ENCODE measurements around the gene THEM4.

Gene THEM4

DNA sequence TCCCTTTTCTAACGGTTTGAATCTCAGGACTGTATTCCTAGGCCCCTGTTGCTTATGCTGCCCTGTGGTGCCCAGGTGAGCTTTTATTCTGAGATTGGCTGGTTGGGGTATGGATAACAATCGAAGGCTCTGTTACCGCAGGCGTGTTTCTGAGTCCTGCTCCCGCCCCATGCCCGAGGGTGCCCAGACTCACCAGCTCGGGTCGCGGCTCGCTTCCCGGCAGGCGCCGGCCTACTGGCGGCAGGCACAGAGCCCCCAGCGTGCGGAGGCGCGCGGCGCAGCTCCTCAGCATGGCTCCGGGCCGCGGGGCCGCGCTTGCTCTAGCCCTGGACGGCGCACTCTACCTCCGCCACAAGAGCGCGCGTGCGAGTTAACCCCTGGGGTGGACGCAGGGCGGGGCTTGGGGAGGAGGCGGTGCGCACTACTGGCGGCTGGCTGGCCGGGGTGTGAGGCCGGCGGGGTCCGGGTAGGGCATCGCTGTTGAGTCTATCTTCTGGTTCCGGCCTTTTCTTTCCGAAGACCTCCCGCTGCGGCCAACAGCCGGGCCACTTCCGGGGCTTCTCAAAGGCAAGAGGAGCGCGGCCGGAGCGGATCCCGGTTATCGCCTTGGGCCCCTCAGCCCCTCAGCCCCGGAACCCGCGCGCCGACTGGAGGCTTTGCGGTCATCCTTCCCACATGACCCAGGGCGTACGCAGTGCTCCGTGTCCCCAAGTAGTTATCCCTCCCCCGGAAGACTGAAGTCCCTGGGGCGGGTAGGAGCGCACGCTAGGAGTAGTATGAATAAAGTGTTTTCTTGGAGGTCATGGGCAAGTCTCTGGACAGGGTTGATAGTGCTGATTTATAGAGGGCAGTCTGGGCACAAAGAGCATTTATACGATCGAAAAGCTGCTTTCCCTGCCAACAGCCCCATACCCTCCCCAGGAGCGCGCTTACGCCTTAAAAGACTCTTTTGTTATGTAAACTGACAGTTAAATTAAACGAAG, at the start of gene THEM4:
THEM4 (minus strand) TSS at position 345 of the 983 bp plus-strand sequence; CDS start at position 292, 53 bp downstream.
- TF ChIP-seq GATA2 (IDR thresholded peaks at IDR 0.05; ENCODE audit: low read depth, low read length) (peak; percentile 83), GATA3 (IDR thresholded peaks at IDR 0.05; ENCODE audit: low read depth, low read length) (no peak)

DNA sequence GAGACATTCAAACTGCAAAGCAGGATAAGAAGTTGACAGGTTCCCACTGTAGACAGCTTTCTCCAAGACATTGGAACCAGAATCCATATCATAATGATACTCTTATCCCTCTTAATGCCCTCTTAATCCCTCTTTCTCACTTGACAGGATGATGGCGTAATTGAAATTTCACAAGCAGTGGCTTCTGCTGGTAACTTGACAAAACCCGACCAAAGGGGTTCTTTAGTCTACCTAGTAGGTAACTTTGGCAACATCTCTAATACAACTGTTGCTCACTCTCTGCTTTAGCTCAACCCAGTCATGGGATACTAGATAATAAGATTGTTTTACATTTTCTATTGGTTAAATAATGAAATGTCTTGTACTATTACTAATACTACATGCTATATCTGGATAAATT, 49.6 kb upstream of the THEM4 start:
- no peak for TF ChIP-seq GATA2 (IDR thresholded peaks at IDR 0.05; ENCODE audit: low read depth, low read length)
- no peak for TF ChIP-seq GATA3 (IDR thresholded peaks at IDR 0.05; ENCODE audit: low read depth, low read length)

DNA sequence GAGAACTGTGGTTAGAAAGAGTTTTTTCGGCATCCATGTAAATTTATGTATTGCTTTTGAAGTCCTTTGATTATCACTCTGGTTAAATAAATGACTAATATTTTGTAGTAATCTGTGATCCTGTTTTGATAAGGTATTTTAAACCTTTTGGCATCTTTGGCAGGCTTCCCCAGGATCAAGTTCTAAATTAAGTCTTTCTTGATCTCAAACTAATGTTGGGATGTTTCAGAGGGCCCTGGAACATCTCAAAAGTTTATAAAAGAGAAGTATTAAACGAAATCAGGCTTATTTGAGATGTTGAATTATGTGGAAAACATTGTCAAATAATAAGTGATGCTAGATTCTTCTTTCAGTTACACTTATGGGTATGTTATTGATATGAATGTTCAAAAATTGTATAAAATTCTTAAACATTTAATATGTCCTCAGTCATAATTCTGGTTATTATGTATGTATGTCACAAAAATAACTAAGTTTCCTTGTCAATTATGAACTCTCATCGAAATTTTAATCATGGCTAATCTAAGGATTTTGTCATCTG, 47.7 kb upstream of the THEM4 start:
- TF ChIP-seq GATA2 (IDR thresholded peaks at IDR 0.05; ENCODE audit: low read depth, low read length) (no peak), GATA3 (IDR thresholded peaks at IDR 0.05; ENCODE audit: low read depth, low read length) (no peak)

DNA sequence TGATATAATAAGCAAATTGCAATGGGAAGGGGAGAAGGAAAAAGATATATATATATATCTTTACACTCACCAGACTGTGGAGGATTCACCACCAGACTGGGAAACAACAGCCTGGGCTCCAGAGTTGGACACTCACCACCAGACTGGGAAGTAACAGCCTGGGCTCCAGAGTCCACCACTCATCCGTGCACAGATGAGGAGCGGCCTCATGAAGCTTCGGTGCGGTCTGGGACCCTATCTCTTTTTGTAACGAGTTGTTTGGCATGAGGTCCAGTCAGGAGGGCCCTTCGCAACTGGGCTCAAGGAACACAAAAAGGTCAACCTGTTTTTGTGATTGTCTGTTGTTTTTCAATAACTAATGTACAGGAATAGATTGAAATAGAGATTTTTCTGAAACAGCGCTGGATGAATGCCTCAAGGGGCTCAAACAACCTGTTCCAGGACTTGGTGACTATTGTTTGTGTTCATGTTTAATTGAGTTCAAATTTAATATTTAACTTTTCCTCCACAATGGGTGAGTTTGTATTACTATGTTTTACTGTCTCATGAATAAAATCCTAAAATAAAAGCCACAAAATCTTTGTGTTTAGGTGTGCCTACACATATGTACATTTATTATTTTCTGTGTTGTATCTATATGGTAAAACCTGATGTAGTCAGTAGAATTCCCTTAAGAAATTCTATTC, 44.2 kb upstream of the THEM4 start:
- no peak for TF ChIP-seq GATA3 (IDR thresholded peaks at IDR 0.05; ENCODE audit: low read depth, low read length)
- TF ChIP-seq GATA2 (IDR thresholded peaks at IDR 0.05; ENCODE audit: low read depth, low read length), result no peak

DNA sequence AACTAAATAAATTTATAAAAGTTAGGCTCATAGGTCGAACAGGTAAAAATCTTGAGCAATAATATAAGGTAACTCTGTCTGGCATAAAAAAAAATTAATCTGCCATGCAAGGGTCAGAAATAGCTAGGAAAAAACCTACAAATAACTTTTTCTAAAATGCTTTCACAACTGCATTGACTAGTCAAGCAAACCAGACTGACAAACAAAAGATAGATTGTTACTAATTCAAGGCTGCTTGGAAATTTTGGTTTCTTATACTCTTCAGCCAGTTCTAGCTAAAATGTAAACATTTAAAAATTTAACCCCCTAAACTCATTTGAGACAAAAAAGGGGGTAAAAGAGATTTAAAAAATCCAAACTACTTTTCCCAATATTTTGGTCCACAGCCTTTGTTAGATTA, 43.5 kb upstream of the THEM4 start:
- no peak for TF ChIP-seq GATA2 (IDR thresholded peaks at IDR 0.05; ENCODE audit: low read depth, low read length)
- no peak for TF ChIP-seq GATA3 (IDR thresholded peaks at IDR 0.05; ENCODE audit: low read depth, low read length)

DNA sequence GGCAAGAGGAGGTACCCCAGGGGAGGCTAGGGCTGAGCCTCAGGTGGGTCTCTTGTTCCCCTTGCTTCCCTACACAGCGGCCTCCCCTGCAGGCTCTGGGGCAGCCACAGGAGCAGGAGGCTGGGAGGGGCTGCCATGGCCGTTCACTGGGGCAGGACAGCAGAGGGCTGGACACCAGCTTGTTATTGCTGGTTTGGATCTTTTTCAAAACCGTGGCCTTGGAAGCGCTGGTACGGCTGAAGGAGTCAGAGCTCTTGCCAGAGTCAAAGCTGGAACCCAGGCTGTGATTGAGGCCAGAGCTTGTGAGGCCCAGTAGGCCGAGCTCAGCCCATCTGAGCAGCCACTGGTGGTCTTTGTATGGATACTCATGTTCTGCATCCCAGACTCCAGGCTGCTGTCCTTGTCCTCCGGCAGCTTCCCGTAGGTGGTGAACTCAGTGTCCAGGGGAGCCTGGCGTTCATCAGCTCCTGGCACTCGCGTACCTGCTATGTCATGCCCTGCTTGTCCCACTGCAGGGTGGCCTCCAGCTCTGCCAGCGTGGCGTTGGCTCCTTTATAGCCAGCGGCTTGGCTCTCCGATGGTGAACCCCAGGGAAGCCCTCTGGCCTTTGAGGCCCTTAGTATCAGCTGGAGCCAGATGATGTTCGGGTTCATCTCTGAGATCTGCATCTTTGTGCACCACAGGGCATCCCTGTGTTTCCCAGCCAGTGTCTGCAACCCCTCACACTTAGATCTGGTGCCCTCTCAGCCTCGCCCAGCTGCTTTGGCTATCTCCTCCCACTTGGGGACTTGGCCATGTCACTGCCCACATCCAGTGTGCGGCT, 40.3 kb upstream of the THEM4 start:
- TF ChIP-seq GATA2 (IDR thresholded peaks at IDR 0.05; ENCODE audit: low read depth, low read length), result no peak
- TF ChIP-seq GATA3 (IDR thresholded peaks at IDR 0.05; ENCODE audit: low read depth, low read length), result no peak

DNA sequence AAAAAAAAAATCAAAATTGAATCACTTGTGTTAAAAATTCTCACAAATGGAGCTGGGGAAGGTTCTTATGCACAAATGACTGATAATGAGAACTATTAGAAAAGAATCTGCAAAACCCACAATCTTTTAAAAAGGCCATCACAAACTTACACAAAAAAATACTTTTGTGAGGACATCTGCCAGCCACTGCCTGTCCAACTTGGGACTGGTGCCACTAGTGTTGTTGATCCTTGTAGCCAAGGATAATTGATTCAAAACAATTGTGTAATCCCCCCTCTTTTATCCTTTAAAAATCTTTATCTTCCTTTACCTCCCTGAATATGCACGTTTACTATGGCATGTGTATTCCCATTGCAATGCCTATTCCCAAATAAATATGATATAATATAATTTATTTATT, 39.2 kb upstream of the THEM4 start:
- TF ChIP-seq GATA3 (IDR thresholded peaks at IDR 0.05; ENCODE audit: low read depth, low read length) (no peak), GATA2 (IDR thresholded peaks at IDR 0.05; ENCODE audit: low read depth, low read length) (no peak)

DNA sequence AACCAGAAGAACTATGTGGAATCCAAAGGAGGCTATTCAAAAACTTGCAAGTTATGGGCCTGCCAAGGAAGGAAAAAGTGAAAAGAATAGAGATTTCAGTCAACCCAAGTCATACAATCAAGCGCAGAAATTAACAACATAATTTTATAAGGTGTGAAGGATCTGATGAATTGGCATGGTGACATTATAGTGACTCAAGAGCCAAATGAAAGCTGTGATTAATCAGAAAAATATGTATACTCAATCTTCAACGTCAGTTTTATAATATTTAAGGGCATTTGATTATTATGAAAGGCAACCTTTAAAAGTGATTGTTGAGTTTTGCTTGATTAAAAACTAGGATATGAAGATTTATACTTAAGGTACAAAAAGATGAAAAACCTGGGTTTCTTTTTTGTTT, 37.8 kb upstream of the THEM4 start:
- TF ChIP-seq GATA3 (IDR thresholded peaks at IDR 0.05; ENCODE audit: low read depth, low read length) (no peak), GATA2 (IDR thresholded peaks at IDR 0.05; ENCODE audit: low read depth, low read length) (no peak)

DNA sequence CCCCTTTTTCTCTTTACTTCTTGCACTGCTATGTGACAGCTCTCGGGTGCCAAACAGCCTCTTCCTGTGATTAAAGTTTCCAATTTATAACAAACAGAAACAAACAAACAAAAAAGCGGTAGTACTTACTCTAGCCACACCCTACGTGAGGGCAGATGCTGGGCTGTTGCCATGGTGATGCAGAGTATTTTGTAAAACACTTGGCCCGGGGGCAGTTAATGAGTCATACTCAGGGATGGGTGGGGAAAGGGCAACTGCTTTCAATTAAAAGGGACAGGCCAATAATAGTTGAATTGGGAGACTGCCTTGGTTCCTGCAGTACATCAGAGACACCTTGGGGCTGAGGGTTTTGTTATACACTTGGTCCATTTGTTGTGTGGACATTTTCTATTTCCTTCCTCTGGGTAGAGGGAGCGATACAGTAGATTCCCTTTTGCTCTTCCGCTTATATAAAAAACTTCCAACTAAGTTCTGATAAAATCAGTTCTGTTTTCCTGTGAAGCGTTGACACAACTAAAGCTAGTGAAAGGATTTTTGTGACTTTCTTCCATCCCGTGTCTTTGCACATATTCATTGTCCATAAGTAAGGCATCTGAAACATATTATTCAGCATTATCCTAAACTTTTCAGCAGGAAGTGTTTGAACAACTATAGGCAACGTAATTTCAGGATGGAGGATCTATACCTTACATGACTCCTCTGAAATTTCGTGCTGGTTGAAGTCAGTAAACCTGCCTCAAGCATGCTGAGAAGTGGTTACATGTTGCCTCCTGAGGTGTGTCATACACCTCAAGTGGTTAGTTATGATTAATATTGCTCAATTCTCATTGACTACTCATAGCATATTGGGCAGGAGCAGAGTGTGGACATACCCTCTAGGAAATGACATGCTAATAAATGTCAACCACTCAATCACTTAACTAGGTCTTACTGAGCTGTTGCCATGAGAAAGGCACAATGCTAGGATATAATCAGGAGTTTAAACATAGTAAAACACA, 36.7 kb upstream of the THEM4 start:
- TF ChIP-seq GATA2 (IDR thresholded peaks at IDR 0.05; ENCODE audit: low read depth, low read length) (no peak), GATA3 (IDR thresholded peaks at IDR 0.05; ENCODE audit: low read depth, low read length) (no peak)

DNA sequence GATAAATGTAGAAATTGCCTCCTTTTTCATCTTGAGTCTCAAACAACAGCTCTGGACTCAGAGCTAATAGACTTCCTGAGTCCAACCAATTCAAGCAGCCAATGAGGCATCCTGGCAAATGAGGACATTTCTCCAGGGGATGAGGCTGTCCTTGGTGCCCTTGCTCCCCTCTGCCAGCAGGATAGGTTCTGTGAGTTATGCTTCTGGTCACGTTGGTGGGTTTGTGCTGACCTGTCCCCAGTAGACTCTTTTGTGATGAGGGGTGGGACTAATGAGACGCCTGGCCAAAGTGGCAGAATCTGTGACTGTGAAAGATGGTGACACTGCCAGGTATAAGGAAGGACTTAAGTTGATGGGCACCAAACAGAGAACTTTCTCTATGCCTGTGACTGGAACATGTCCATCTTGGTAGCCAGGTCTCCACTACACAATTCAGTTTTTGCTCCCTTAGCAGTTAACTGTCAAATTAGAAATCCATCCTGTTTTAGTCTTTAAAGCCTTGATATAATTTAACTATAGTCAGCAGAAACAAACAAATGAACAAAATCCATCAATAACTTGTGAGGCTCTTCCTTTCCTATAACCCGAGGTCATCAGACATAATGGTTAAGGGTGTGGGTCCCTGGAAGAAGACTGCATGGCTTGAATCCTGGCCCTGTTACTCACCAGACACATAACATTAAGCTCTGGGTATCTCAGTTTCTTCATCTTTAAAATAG, 35.7 kb upstream of the THEM4 start:
- TF ChIP-seq GATA2 (IDR thresholded peaks at IDR 0.05; ENCODE audit: low read depth, low read length) (no peak), GATA3 (IDR thresholded peaks at IDR 0.05; ENCODE audit: low read depth, low read length) (no peak)

DNA sequence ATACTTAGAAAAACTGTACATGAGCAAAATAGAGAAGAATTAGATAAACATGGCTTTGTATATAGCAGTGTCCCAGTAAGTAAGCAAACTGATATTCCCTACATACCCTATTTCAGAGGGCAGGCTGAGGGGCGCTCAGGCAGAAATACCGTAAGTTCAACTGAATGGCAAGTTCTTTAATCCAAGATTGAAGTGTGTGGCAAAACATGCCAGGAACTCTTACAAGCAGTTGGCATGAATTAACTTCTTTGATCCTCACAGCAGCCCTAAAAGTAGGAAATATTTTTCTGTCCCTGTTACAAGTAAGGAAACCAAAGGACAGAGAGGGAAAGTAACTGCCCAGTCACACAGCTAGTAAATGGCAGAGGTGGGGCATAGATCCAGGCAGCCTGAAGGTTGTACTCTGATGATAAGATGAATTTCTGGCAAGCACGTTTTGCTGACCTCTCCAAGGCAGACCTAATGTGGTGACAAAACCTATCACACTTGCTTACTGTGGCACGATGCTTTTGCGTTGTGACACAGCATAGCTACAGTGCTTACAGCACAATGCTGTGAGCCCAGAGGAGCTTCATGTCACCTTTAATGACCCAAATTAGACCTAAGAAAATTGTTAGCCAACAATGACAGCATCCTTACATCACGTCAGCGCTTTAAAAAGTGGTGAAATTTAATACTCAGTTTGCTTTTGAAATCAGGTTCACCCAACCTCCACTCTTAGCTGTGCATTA, 35.0 kb upstream of the THEM4 start:
- TF ChIP-seq GATA3 (IDR thresholded peaks at IDR 0.05; ENCODE audit: low read depth, low read length) (no peak), GATA2 (IDR thresholded peaks at IDR 0.05; ENCODE audit: low read depth, low read length) (no peak)
